Heart left ventricle (tissue), 13 donors: ENCODE results near the gene ANXA7.
"Not testable (repeated sequence)": the region's sequence is repeated elsewhere in the genome, so short reads cannot be mapped to it uniquely, and the experiment has no call there.

Source experiments
- CTCF ChIP-seq, 12 donors: fragments of 200-600 bp; sonication (generic) in 4 of 12; IDR thresholded peaks; one replicate each; pipeline versions ENCODE4 v1.5.0 to v1.8.0; 2018 to 2022; ENCODE audit warnings: antibody characterized with exemption in 12 of 12, mild to moderate bottlenecking in 5 of 12
- POLR2A ChIP-seq, 2 donors: fragments of 450-650 bp; IDR thresholded peaks; one replicate each; pipeline ENCODE4 v1.6.1; 2017; ENCODE audit warnings: antibody characterized with exemption in 2 of 2, mild to moderate bottlenecking in 2 of 2, moderate library complexity in 2 of 2
- donor health status: ischemic (EF 13 %, LVEDD 7.1; RV severe dilation, severe dysfunction).
- donor health status: DM: no; HTN: yes; CAD: no.
- donor health status: DM: no; HTN: no; CAD: no.
- donor health status: ischemic (EF 25% LVEDD 6.9; RV normal size, moderate dysfunction).
- donor health status: ischemic (EF 25% LVEDD 5.7; RV mildly dilated, moderate dysfunction).
- donor health status: ischemic (EF 35%, LVEDD 5.7; RV mildly dilated, moderate dysfunction).
- donor health status: nonischemic (EF 11% LVEDD 7.7; RV severe dilation, severe dysfunction).
- donor health status: DM: yes; HTN: yes; CAD: no.
- donor health status: PGD.
- donor health status: ischemic (EF 29% LVEDD 5.4; RV normal size, mild dysfunction).
- donor health status: nonischemic (EF 23%, LVEDD 6.1; RV moderate dilation, normal function).

GRCh38 chr10:73394325-73394724 lies 19.5 kb downstream of the ANXA7 start:
- TF ChIP-seq CTCF, POLR2A (IDR thresholded peaks at IDR 0.05): not testable (repeated sequence)
